GM12878 (cell line): ENCODE results near the gene SCUBE2. TPM values are rescaled to one million over a fixed set of nuclear protein-coding genes. Genes with fewer than 3 reads are reported as not detected.

ENCODE experiments used
- ATAC-seq: fragments of 200-7000 bp; cut with Tn5 transposase; 3 replicates; pipeline ENCODE4 v1.9.1; 2020; ENCODE audit warnings: mild to moderate bottlenecking, moderate library complexity
- BruUV-seq: library from RNA; stranded (reverse); fragments of 400-500 nt; replicated peaks from 2 replicates; lab custom pipeline; 2021; lab: Mats Ljungman, UMichigan
- CTCF ChIA-PET: fragments of 300-600 bp; sonication (Branson Sonifier 250); formaldehyde crosslinking; extraction: SDS; loops from one replicate; lab custom pipeline; 2021; ENCODE audit warnings: inconsistent platforms; lab: Yijun Ruan, JAX
- POLR2A ChIA-PET: fragments of 350-600 bp; formaldehyde crosslinking; extraction: SDS; loops from one replicate; lab custom pipeline; 2021; ENCODE audit warnings: inconsistent platforms; lab: Charles Lee
- RAD21 ChIA-PET: fragments of 300-600 bp; sonication (Branson Sonifier 250); formaldehyde crosslinking; loops from one replicate; lab custom pipeline; 2023; ENCODE audit warnings: antibody characterized with exemption; ENCODE audit not compliant: unreplicated experiment; lab: Charles Lee
- SMC1A ChIA-PET: fragments of 300-600 bp; sonication (Branson Sonifier 250); formaldehyde crosslinking; loops from one replicate; lab custom pipeline; 2023; ENCODE audit not compliant: unreplicated experiment, uncharacterized antibody; lab: Charles Lee
- DNase-seq: peaks from one replicate; pipeline ENCODE4 v3.0.0-alpha.2; 2011; ENCODE audit warnings: low read depth, low spot score
- FAIRE-seq: peaks from 3 replicates; lab custom pipeline; 2011; peaks lifted over from hg19 to GRCh38; lab: Jason Lieb, UNC
- H2AFZ ChIP-seq: 2 replicates; pipeline ENCODE4 v1.6.0; 2011; ENCODE audit warnings: low read depth, low read length, control low read depth; ENCODE audit not compliant: control insufficient read depth
- H3K27ac ChIP-seq: 2 replicates; pipeline ENCODE4 v1.5.1; 2011; ENCODE audit warnings: control low read depth; ENCODE audit not compliant: control insufficient read depth, insufficient read depth
- H3K27me3 ChIP-seq, 2 experiments: replicated peaks in 1 of 2; 2 replicates each; pipeline versions ENCODE4 v1.6.0 to v1.6.1; 2011; ENCODE audit warnings: low read length in 1 of 2; ENCODE audit not compliant: control insufficient read depth in 2 of 2, insufficient read depth in 2 of 2
- H3K36me3 ChIP-seq, 2 experiments: 2 replicates each; pipeline ENCODE4 v1.5.1; 2011; ENCODE audit warnings: low read length in 1 of 2; ENCODE audit not compliant: control insufficient read depth in 2 of 2, insufficient read depth in 2 of 2
- H3K4me1 ChIP-seq: 2 replicates; pipeline ENCODE4 v1.6.1; 2011; ENCODE audit warnings: mild to moderate bottlenecking, low read length, moderate library complexity, mixed read lengths; ENCODE audit not compliant: control insufficient read depth, insufficient read depth
- H3K4me2 ChIP-seq: 2 replicates; pipeline ENCODE4 v1.6.0; 2011; ENCODE audit warnings: control low read depth; ENCODE audit not compliant: control insufficient read depth, insufficient read depth
- H3K4me3 ChIP-seq: fragments of 200-600 bp; sonication (generic); 2 replicates; pipeline ENCODE4 v1.5.1; 2016
- H3K79me2 ChIP-seq: 2 replicates; pipeline ENCODE4 v1.6.0; 2011; ENCODE audit warnings: low read length; ENCODE audit not compliant: control insufficient read depth, insufficient read depth
- H3K9ac ChIP-seq: 2 replicates; pipeline ENCODE4 v1.8.0; 2011; ENCODE audit warnings: low read length, control low read depth, mixed read lengths; ENCODE audit not compliant: control insufficient read depth, insufficient read depth
- H3K9me3 ChIP-seq: replicated peaks from 3 replicates; pipeline ENCODE4 v1.5.1; 2011; ENCODE audit warnings: mild to moderate bottlenecking, low read length; ENCODE audit not compliant: control insufficient read depth, insufficient read depth
- H4K20me1 ChIP-seq: 2 replicates; pipeline ENCODE4 v1.6.0; 2011; ENCODE audit not compliant: control insufficient read depth, insufficient read depth
- BCL11A ChIP-seq: IDR thresholded peaks from 2 replicates; pipeline ENCODE4 v1.6.1; 2011; ENCODE audit warnings: low read depth, low read length
- EED ChIP-seq: sonication (generic); IDR thresholded peaks from 2 replicates; pipeline ENCODE4 v1.6.1; 2016; ENCODE audit warnings: antibody characterized with exemption, low read depth
- FOS ChIP-seq: IDR thresholded peaks from 3 replicates; pipeline ENCODE4 v1.6.1; 2011; ENCODE audit warnings: borderline replicate concordance; ENCODE audit not compliant: insufficient read length; ENCODE audit errors: extremely low read depth
- FOXK2 ChIP-seq: fragments of 450-650 bp; IDR thresholded peaks from 2 replicates; pipeline ENCODE4 v1.6.1; 2017; ENCODE audit warnings: mild to moderate bottlenecking, moderate library complexity
- IRF3 ChIP-seq: fragments of 450-650 bp; IDR thresholded peaks from 2 replicates; pipeline ENCODE4 v1.6.1; 2014; ENCODE audit warnings: mild to moderate bottlenecking
- MEF2B ChIP-seq: fragments of 450-650 bp; IDR thresholded peaks from 2 replicates; pipeline ENCODE4 v1.6.1; 2018; ENCODE audit warnings: mild to moderate bottlenecking, moderate library complexity; ENCODE audit not compliant: partially characterized antibody, poor library complexity, severe bottlenecking
- NRF1 ChIP-seq: conservative IDR thresholded peaks from 2 replicates; pipeline ENCODE4 v1.6.1; 2011; ENCODE audit warnings: mild to moderate bottlenecking, low read depth, low read length, improper control_type of control experiment
- PBX3 ChIP-seq: IDR thresholded peaks from 2 replicates; pipeline ENCODE4 v1.6.1; 2011; ENCODE audit warnings: mild to moderate bottlenecking, low read depth, low read length, moderate library complexity; ENCODE audit not compliant: insufficient replicate concordance
- SRF ChIP-seq, 2 experiments: IDR thresholded peaks; 2 replicates each; pipeline ENCODE4 v1.6.1; 2011; ENCODE audit warnings: low read depth in 2 of 2, low read length in 2 of 2, mild to moderate bottlenecking in 1 of 2, moderate library complexity in 1 of 2
- ZNF384 ChIP-seq: IDR thresholded peaks from 2 replicates; pipeline ENCODE4 v1.6.1; 2012; ENCODE audit warnings: low read depth, mild to moderate bottlenecking, low read length, improper control_type of control experiment, borderline replicate concordance
- ZSCAN29 ChIP-seq: fragments of 450-650 bp; IDR thresholded peaks from 2 replicates; pipeline ENCODE4 v1.6.1; 2017; ENCODE audit warnings: mild to moderate bottlenecking, moderate library complexity
- WGBS: methylation state at CpG from one replicate; pipeline ENCODE4 v1.1.6; 2016; ENCODE audit warnings: low lambda C conversion rate; ENCODE audit not compliant: insufficient replicate concordance, insufficient coverage; ENCODE audit errors: missing lambda C conversion rate; 5-methylcytosine and 5-hydroxymethylcytosine counted together
- in situ Hi-C: fragments of 300-500 bp; cut with MboI; formaldehyde crosslinking; loops from 9 replicates; pipeline ENCODE4 v1.14.3; 2018; ENCODE audit warnings: mixed read lengths
- intact Hi-C: fragments of 100-400 bp; cut with micrococcal nuclease; formaldehyde crosslinking; loops from one replicate; pipeline ENCODE4 v1.14.2; 2022; ENCODE audit not compliant: unreplicated experiment
- polyA plus RNA-seq, 11 experiments: library from polyadenylated mRNA; depleted of rRNA in 4 of 11; unstranded in 6 of 11; stranded (reverse) in 5 of 11; fragments of >200 nt; fragmentation: Nextera tagmentation in 4 of 11; fragmentation: Illumina TruSeq in 1 of 11; extraction: Ambion mirVana in 4 of 11; extraction: Trizol in 1 of 11; gene quantifications; 1 replicate in 1 of 11; 2 replicates in 10 of 11; pipeline versions ENCODE4 v1.2.1 to v1.2.3, GENCODE V29; 2011 to 2016; ENCODE audit warnings: inconsistent platforms in 2 of 11, missing spikeins in 2 of 11, low read depth in 1 of 11
- total RNA-seq, 4 experiments: library from RNA; depleted of rRNA in 3 of 4; stranded (reverse); fragments of >200 nt in 3 of 4; fragmentation: Illumina TruSeq in 1 of 4; extraction: Trizol in 1 of 4; gene quantifications; 2 replicates each; pipeline versions ENCODE4 v1.2.1 to v1.2.3, GENCODE V29; 2013 to 2021
- TF ChIP-seq, protein P1 (sequence below): fragments of 450-650 bp; IDR thresholded peaks from 2 replicates; pipeline ENCODE4 v1.6.1; 2017; ENCODE audit warnings: mild to moderate bottlenecking, low read depth, inconsistent platforms; ENCODE audit not compliant: poor library complexity, severe bottlenecking

Gene SCUBE2
- total and polyA plus RNA-seq, 10 of the 15 experiments (the other 5 are each of a cell fraction or from before 2014, with no cell fraction given) = 0.12 to 0.56 (median 0.31) TPM; not detected in 2

GRCh38 chr11:9057888-9058287 is 33.5 kb downstream of the SCUBE2 start:
- no peaks in the 10 kb centered on the region for H3K79me2 ChIP-seq
- H3K4me2 ChIP-seq = no peak overlapping the region
- no peaks in the 10 kb centered on the region for H3K9me3 ChIP-seq
- no peak overlapping the region for H3K9ac ChIP-seq
- H3K4me3 ChIP-seq = no peak overlapping the region
- intact Hi-C loops = no loop called here
- no peak for TF ChIP-seq IRF3
- no peak for TF ChIP-seq ZSCAN29
- TF ChIP-seq SRF (IDR thresholded peaks at IDR 0.05; ENCODE audit: low read depth in 2 of 2, low read length in 2 of 2) = 0 out of 4 replicates have a peak, but pooled peaks of 1 of the 2 experiments have one; percentile 36
- TF ChIP-seq, all 136 proteins: peak for 1
- WGBS = 22% methylated on average over 4 of the region's 4 CpGs
- SMC1A ChIA-PET = interaction anchor here (1.4 kb wide), 1 partner anchor 80 kb away, joined by 4 read pairs; no protein-coding TSS in a partner anchor
- Histone ChIP-seq H3K27ac (no peak overlapping the region), H2AFZ (no peak overlapping the region), H3K27me3 (no peaks in the 10 kb centered on the region), H3K36me3 (no peaks in the 10 kb centered on the region), H4K20me1 (no peaks in the 10 kb centered on the region), H3K4me1 (peaks cover 16% of the 10 kb centered on the region)
- no TSS peak for BruUV-seq
- in situ Hi-C loops = no loop called here
- no peak for DNase-seq
- CTCF ChIA-PET = interaction anchor here (1.4 to 1.5 kb wide), 2 partner anchors 12 to 80 kb away, joined by 6 read pairs; no protein-coding TSS in a partner anchor
- ATAC-seq = no peak
- no peak for FAIRE-seq
- POLR2A ChIA-PET = no interaction called here
- RAD21 ChIA-PET = interaction anchor here (1.2 kb wide), 1 partner anchor 203 kb away, joined by 3 read pairs; no protein-coding TSS in a partner anchor

DNA sequence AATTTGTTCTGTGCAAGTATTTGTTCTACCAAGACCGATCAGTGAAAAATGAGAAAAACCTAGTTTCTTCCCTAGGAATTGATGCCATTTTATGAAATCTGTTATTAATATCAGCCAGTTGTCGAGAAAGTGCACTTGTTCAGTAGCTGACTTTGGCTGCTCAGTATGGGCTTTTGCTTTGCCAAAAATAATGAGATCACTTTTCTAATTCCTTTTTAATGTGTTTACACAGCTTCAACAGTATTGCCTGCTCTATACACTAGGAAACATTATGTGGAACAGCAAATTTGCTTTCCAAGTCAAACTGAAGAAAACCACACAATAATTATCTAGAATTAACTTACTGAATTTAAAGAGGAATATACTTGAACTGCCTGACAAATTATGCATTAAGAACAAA is 34.4 kb downstream of the SCUBE2 start:
- Histone ChIP-seq H3K9ac (no peak overlapping the region), H2AFZ (no peak overlapping the region), H3K4me1 (peaks cover 16% of the 10 kb centered on the region), H3K9me3 (no peaks in the 10 kb centered on the region), H4K20me1 (no peaks in the 10 kb centered on the region), H3K27ac (no peak overlapping the region), H3K27me3 (no peaks in the 10 kb centered on the region), H3K36me3 (no peaks in the 10 kb centered on the region), H3K4me2 (no peak overlapping the region), H3K4me3 (no peak overlapping the region), H3K79me2 (no peaks in the 10 kb centered on the region)
- 66% methylated on average over 2 of the region's 2 CpGs for WGBS
- in situ Hi-C loops (no loop called here), intact Hi-C loops (no loop called here)
- no peak for TF ChIP-seq PBX3
- no peak for TF ChIP-seq MEF2B
- TF ChIP-seq NRF1 = no peak
- no peak for TF ChIP-seq ZNF384
- TF ChIP-seq, protein P1, sequence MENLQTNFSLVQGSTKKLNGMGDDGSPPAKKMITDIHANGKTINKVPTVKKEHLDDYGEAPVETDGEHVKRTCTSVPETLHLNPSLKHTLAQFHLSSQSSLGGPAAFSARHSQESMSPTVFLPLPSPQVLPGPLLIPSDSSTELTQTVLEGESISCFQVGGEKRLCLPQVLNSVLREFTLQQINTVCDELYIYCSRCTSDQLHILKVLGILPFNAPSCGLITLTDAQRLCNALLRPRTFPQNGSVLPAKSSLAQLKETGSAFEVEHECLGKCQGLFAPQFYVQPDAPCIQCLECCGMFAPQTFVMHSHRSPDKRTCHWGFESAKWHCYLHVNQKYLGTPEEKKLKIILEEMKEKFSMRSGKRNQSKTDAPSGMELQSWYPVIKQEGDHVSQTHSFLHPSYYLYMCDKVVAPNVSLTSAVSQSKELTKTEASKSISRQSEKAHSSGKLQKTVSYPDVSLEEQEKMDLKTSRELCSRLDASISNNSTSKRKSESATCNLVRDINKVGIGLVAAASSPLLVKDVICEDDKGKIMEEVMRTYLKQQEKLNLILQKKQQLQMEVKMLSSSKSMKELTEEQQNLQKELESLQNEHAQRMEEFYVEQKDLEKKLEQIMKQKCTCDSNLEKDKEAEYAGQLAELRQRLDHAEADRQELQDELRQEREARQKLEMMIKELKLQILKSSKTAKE = no peak
- no peak for TF ChIP-seq EED
- no peak for TF ChIP-seq FOXK2
- no peak for TF ChIP-seq FOS
- TF ChIP-seq BCL11A = no peak
- CTCF ChIA-PET = interaction anchor here (1.1 kb wide), 1 partner anchor 41 kb away, joined by 3 read pairs; no protein-coding TSS in a partner anchor
- POLR2A ChIA-PET = no interaction called here
- ATAC-seq (no peak), DNase-seq (no peak), FAIRE-seq (no peak)
- RAD21 ChIA-PET = no interaction called here
- BruUV-seq = no TSS peak
- SMC1A ChIA-PET = interaction anchor here (0.6 kb wide), 1 partner anchor 150 kb away, joined by 3 read pairs; no protein-coding TSS in a partner anchor
